Measurements from ENCODE around the gene BICDL2.

The BICDL2 gene

GRCh38 chr16:3007059-3007956 lies 29.4 kb downstream of the BICDL2 start:
- no peak for DNase-seq

DNA sequence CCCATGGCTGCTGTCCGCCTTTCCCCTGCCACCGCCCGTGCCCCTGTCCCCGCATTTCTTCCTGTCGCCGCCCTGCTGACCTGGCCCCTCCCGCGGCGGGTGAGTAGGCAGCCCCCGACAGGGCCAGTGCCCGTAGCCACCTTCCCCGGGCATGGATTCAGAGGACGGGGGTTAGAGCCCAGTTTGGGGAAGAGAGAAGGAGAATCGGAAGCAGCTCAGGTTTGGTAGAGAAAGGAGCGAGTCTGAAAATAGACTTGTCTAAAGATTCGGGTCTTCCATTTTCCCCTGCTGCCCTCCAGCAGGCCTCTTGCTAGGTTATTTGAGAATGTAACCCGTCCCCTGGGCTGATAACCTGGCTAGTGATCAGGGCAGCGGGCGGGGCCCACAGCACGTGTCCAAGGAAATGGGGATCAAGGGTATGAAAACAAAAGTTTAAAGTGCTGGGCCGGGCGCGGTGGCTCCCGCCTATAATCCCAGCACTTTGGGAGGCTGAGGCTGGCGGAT lies 31.9 kb downstream of the BICDL2 start:
- DNase-seq: no peak

DNA sequence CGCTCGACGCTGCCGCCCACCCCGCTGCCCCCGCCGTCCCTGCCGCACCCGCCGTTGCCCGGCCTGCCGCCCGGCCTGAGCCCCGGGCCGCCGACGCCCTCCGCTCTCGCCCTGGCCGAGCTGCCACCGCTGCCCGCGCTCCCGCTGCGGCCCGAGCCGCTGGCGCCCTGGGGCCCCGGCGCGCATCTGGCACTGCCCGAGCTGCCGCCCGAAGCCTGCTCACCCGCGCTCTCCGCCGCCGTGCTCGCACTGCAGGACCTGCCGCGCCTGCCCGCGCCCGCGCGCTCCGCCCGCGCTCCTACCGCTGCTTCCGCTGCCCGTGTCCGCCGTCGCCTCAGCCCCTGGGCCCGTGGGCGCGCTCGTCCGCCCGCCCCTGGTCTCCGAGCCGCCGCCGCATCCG lies 32.4 kb downstream of the BICDL2 start:
- no peak for DNase-seq

GRCh38 chr16:3003582-3004270 lies 33.0 kb downstream of the BICDL2 start:
- peak; percentile 97 for DNase-seq

- no peak for DNase-seq
Measured at GRCh38 chr16:3001316-3001715, 35.4 kb downstream of the BICDL2 start.

- no peak for DNase-seq
Measured at GRCh38 chr16:3000540-3000939, 36.2 kb downstream of the BICDL2 start.

DNA sequence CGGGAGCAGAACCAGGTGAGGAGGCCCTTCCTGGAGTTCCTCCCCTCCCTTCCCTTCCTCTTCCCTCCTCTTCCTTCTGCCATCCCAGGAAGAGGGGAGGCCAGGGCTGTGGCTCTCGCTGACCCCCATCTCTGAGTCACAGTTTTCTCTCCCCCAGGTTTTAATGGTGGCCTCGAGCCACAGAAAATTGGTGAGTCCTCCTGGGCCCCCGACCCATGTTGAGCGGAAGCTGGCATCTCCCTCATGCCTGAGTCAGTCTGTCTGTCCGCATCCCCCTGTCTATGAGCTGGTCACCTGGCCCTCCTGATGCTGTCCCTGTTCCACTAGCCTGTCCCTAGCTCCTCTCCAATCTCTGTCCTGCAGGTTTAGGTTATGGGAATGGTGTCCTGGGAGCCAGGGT lies 36.8 kb downstream of the BICDL2 start:
- no peak for DNase-seq

GRCh38 chr16:2996298-2996697 lies 40.4 kb downstream of the BICDL2 start:
- no peak for DNase-seq

GRCh38 chr16:2992383-2993081 lies 44.2 kb downstream of the BICDL2 start:
- no peak for DNase-seq

DNA sequence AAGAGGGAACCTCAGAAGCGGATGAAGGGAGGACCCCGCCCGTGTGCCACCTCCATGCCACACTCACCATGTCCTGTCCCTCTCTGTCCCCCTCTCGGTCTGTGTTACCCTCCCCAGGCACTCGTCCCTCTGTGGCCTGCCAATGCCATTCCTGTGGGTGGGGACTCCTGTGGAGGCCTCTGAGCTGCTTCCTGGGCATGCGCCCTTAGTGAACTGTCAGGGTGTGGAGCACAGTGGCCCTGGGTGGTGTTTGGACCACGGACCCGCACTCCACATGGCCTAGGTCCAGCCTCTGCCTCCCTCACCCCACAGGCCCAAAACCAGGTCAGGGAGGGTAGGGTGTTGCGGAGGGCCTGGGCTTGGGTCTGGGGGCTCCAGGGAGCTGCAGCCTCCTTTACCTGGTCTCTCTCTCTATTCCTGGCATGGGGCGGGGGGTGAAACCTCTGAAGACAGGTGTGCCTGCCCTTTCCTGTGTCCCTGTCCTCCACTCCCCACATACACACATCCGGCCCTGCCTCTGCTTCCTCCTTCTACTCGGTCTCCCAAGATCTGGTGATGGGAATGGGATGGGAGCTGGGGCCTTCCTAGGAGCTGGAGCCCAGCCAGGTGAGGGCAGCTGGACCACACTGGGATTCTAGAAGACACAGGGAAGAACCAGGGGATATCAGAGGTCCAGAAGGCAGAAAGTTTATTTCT lies 45.0 kb downstream of the BICDL2 start:
- DNase-seq: no peak

DNA sequence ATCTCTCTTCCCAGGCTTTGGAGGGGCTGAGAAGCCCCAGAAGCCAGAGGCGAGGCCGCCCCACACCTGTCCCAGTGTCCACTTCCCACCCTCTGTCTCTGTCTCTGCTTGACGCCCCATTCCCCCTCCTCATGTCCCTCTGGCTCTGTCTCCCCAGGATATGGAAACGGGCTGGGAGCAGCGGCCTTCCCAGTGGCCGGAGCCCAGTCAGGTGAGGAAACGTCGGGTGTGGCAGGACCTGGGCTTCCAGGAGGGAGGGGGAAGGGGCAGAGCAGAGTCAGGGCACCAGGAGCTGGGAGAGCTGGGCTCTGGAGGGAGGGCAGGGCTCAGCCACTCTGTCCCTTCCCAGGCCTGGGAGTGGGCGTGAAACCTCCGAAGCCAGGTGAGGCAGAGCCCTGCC lies 45.9 kb downstream of the BICDL2 start:
- no peak for DNase-seq

- no peak for DNase-seq
Measured at GRCh38 chr16:2988590-2989099, 48.1 kb downstream of the BICDL2 start.

- DNase-seq: no peak
Measured at GRCh38 chr16:2987833-2988232, 48.9 kb downstream of the BICDL2 start.

DNA sequence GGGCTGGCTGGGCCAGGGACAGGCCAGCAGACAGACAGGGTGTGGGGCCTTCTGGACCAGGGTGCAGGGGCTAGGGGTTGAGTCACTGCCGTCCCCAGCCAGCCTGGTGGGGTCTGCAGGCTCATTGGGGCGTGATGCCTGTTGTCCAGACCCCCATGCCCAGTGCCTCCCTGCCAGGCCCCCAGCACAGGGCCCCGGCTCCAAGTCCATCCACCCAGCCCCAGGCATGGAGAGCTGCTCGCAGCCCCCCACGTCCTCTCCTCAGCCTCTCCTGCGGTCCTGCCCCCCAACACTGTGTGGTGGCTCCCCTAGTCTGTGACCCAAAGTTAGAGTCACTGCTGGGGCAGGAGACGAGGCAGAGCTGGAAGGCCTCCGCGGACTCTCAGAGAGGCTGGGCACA lies 49.5 kb downstream of the BICDL2 start:
- no peak for DNase-seq

DNA sequence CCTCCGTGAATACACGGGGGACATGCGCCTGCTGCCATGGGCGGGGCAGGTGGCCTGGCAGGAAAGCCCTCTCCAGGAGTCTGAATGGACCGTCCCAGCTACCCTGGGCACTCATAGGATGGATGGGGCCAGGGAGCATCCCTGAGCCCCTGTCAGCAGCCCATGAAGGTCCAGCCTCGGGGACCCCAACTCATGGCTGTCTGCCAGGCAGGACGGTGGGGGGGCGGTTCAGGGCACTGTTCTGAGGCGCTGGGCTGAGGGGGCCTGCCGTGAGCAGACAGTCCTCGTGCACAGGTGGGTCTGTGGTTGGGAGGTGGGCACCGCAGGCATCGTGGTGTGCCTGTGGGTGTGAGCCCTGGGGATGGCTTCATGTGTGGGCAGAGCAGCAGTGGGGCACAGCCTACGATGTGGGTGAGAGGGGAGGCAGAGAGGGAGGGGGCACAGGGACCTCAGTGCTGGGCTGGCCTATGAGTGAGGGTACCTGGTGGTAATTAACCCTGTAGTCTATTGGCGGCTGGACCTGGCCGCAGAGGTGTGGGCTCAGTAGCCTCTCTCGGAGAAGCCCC lies 50.0 kb downstream of the BICDL2 start:
- DNase-seq: no peak

DNA sequence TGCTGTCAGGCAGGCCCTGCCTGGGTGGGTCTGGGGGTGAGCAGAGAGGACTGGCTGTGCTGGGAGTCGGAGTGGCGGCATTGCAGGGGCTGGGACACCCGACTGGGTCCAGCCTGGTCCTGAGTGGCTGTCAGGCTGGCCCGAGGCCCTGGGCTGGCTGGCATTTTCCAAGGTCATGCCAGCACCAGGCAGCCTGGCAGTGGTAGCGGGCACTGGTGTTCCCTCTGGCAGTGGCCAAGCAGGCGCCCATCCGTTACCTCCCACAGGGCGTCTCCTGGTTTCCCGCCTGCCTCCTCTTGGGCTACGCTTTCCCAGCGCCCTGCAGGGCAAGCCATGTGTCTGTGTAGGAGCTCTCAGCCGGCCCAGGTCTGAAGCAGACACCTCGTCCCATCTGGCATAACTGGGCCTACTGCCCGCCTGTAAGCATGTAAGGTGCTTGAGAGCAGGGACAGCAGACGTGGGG lies 50.8 kb downstream of the BICDL2 start:
- no peak for DNase-seq

- no peak for DNase-seq
Measured at GRCh38 chr16:2985462-2985861, 51.3 kb downstream of the BICDL2 start.

DNA sequence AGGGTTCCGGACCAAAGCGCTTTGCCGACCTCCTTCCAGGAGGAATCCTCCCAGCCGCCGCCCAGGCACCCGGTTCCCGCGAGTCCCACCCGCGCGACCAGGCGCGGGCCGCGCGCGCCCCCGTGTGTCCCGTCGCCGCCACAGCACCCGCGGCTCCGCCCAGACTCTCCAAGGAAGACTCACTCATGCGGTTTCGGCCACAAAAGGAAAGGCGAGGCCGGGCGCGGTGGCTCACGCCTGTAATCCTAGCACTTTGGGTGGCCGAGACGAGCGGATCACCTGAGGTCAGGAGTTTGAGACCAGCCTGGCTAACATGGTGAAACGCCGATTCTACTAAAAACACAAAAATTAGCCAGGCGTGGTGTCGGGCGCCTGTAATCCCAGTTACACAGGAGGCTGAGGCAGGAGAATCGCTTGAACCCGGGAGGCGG lies 53.0 kb downstream of the BICDL2 start:
- DNase-seq: peak; percentile 85

DNA sequence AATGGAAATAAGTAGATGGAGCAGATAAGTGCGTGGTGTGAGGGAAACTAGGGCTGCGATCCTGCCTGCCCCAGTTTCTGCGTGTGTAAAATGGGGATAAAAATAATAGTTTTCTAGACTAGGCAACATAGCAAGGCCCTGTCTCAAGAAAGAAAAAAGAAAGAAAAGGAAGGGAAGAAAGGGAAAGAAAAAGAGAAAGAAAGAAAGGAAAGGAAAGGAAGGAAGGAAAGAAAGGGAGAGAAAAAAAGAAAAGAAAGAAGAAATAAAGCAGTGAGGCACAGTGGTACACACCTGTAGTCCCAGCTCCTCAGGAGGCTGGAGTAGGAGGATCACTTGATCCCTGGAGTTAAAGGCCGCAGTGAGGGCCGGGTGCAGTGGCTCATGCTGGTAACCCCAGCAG lies 54.3 kb downstream of the BICDL2 start:
- no peak for DNase-seq

DNA sequence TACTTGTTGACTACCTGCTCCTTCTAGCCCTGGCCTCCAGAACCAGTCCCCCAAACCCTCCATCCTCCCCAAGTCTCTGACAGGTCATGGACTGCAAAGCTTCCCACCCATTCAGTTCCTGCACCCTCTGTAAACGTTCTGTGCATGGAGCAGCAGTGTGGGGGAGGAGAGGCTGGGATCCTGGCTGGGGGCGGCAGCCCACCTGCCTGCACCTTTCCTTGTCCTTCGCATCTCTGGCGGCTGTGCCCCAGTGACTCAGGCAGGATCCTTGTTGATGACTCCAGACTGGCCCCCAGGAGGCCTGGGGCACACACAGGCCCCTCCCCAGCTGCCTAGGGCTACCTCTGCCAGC lies 54.9 kb downstream of the BICDL2 start:
- no peak for DNase-seq

DNA sequence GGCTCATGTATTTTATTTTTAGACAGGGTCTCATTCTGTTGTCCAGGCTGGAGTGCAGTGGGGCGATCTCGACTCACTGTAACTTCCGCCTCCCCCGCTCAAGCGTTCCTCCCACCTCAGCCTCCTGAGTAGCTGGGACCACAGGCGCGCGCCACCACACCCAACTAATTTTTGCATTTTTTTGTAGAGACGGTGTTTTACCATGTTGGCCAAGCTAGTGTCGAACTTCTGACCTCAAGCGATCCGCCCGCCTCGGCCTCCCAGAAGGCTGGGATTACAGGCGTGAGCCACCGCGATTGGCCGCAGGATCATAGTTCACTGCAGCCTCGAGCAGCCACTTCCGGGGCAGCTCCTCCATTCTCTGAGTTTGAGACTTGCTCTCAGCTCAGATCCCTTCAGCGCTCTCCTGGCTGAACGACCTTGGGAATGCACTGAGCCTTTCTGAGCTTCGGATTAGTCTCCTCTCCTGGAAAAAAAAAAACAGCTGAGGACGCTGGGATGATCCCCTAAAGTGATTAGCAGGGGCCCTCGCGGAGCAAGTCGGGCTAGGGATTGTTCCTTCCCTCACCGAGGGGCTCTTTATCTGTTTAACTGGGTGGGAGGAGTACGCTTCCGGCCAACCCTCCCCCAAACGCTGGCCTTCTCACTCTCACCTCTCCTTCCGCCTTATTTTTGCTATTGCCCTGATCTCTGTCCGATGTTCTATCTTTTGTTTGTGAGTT lies 55.4 kb downstream of the BICDL2 start:
- DNase-seq: no peak
